Naive B cell (primary cell): ENCODE data around the gene NME4. TPM values are rescaled to one million over a fixed set of nuclear protein-coding genes. Genes with fewer than 3 reads are reported as not detected.
"Not testable (repeated sequence)": the region's sequence is repeated elsewhere in the genome, so short reads cannot be mapped to it uniquely, and the experiment has no call there.

Experiments used
- ATAC-seq, 2 donors: fragments of 150-1000 bp; cut with Tn5 transposase; 2 replicates each; pipeline ENCODE4 v1.10.0; 2021; ENCODE audit warnings: low read depth in 2 of 2, mild to moderate bottlenecking in 2 of 2, moderate library complexity in 2 of 2
- DNase-seq: peaks from one replicate; pipeline ENCODE4 v3.0.0; 2022
- H3K27ac Mint-ChIP-seq, 6 donors: one replicate each; pipeline ENCODE4 v1.8.0; 2020 to 2022; ENCODE audit warnings: mild to moderate bottlenecking in 6 of 6, mixed read lengths in 6 of 6, moderate library complexity in 5 of 6, inconsistent platforms in 2 of 6
- H3K27me3 Mint-ChIP-seq, 3 donors: one replicate each; pipeline ENCODE4 v1.8.0; 2021 to 2022; ENCODE audit warnings: mixed read lengths in 3 of 3, mild to moderate bottlenecking in 1 of 3
- H3K36me3 Mint-ChIP-seq, 2 donors: one replicate each; pipeline ENCODE4 v1.8.0; 2020 to 2022; ENCODE audit warnings: mixed read lengths in 2 of 2, inconsistent platforms in 1 of 2, mild to moderate bottlenecking in 1 of 2
- H3K4me1 Mint-ChIP-seq, 3 donors: one replicate each; pipeline ENCODE4 v1.8.0; 2020 to 2022; ENCODE audit warnings: mixed read lengths in 3 of 3, inconsistent platforms in 1 of 3, mild to moderate bottlenecking in 1 of 3, moderate library complexity in 1 of 3
- H3K4me3 Mint-ChIP-seq, 8 donors: one replicate each; pipeline ENCODE4 v1.8.0; 2020 to 2022; ENCODE audit warnings: mild to moderate bottlenecking in 8 of 8, mixed read lengths in 8 of 8, moderate library complexity in 8 of 8, inconsistent platforms in 2 of 8
- H3K9me3 Mint-ChIP-seq, 7 donors: one replicate each; pipeline ENCODE4 v1.8.0; 2020 to 2022; ENCODE audit warnings: mixed read lengths in 7 of 7, mild to moderate bottlenecking in 5 of 7, inconsistent platforms in 2 of 7, moderate library complexity in 1 of 7
- polyA plus RNA-seq, 6 donors: library from polyadenylated mRNA; unstranded; fragments of 300-500 nt; fragmentation: Illumina TruSeq; gene quantifications; one replicate each; pipeline ENCODE4 v1.2.3, GENCODE V29; 2021; ENCODE audit warnings: low read depth in 6 of 6

NME4 gene
- polyA plus RNA-seq, 6 donors from 2014 or later: 56.9 to 104 (median 65.1) TPM

DNA sequence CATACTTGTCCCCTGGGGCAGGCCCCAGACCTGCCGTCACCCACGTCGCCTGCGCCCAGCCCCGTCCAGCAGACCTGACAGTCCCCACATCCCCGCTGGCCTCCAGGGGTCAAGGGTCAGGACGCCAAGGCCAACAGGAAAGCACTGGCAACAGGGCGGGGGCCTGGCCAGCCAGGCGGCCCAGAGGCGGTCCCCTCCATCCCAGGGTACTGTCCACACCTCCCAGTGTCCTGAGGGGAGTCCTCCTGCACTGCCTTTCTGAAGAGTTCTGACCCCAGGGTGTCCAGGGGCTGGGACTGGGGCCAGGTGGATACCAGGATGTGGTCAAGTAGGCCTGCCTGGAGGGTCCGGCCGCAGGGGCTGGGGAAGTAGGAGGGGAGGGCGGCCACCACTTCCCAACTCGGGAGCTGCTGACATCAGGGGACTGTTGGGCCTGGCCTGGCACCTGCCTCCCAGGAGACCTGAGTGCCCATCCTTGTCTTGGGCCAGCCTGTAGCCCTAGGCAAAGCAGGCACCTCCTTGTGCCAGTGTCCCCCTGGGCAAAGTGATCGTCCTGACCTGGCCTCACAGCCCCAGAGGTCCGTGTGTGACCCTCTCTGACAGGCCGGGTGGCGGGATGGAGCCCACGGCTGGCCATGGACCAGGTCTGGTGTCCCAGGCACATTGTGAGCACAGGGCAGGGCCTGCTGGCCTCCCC lies 37.8 kb upstream of the NME4 start:
- no peak overlapping the region for H3K4me3 Mint-ChIP-seq
- H3K27ac Mint-ChIP-seq: no peak overlapping the region
- ATAC-seq (no peak), DNase-seq (no peak)
- peaks cover 5 to 14% (median 6%) of the 10 kb centered on the region in 3 donors for H3K27me3 Mint-ChIP-seq
- no peaks in the 10 kb centered on the region for H3K36me3 Mint-ChIP-seq
- H3K4me1 Mint-ChIP-seq: peaks cover 4 to 10% (median 7%) of the 10 kb centered on the region in 3 donors
- H3K9me3 Mint-ChIP-seq: no peaks in the 10 kb centered on the region

DNA sequence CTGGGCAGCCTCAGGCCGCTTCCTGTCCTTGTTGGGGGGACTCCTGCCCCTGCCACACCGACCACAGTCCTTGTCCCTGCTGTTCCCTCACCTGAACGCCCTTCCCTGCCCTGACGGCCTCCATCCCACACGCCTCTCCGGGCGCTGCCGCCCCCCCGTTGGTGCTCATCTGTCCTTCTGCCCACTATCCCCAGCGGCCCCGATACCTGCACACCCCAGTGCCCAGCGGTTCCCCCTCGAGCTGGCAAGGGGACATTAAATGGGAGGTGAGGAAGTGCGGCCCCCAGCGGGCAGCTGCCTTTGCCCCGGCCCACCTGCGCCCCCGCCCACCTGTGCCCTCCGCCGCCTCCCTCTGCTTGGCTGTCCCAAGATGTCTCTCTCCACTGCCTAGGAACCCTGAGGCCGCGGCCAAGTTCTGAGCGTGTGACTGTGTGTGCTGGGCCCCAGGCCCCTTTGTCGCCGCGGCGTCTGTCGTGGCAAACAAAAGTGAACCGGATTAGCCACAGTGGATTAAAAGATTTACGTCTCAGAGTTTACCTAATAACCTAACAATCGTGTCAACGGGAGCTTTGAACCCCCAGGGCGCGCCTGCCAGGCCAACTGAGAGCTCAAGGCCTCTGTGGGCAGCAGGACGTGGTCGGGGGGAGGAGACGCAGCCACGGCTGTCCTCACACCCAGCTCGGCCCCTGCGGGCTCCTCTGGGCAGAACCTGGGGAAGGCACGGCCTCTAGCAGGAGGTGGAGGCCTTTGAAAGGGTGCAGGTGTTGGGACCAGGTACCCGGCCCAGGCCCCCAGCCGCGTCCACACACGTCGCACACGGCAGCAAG lies 36.9 kb upstream of the NME4 start:
- H3K9me3 Mint-ChIP-seq: no peaks in the 10 kb centered on the region
- peaks cover 5 to 14% (median 6%) of the 10 kb centered on the region in 3 donors for H3K27me3 Mint-ChIP-seq
- H3K4me1 Mint-ChIP-seq: peaks cover 4 to 6% (median 4%) of the 10 kb centered on the region in 3 donors
- H3K27ac Mint-ChIP-seq: no peak overlapping the region
- no peak overlapping the region for H3K4me3 Mint-ChIP-seq
- no peak for DNase-seq
- H3K36me3 Mint-ChIP-seq: no peaks in the 10 kb centered on the region
- ATAC-seq: no peak

DNA sequence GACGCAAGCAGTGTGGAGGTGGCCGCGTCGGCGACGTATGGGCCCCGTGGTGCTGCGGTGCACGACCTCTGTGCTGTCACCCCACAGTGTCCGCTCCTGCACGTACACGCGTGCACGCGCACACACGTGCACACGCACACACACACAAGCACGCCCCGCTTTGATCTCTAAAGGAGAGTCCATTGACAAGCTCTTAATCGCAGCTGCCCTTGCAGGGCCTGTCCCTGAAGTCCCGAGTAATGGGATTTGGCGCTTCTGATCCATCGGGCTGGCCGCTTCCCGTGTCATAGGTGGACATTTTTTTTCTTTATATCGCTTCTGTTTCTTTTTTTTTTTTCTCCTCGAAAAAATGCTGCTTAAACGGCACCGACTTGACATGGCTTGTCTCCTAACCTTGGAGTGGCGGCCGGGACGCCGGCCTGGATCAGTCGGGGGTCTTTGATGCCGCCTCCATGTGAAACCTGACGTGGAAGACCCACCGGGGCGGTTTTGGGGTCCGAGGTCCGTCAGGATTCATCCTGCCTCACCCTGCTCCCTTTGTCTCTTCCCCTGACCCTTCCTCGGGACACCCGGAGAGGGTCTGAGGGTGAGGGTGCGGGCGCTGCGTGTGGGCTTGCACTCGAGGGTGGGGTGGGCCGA lies 36.2 kb upstream of the NME4 start:
- Mint-ChIP-seq H3K36me3 (no peaks in the 10 kb centered on the region), H3K27me3 (peaks cover 5 to 14% (median 6%) of the 10 kb centered on the region in 3 donors), H3K9me3 (no peaks in the 10 kb centered on the region), H3K4me3 (no peak overlapping the region), H3K27ac (no peak overlapping the region), H3K4me1 (peaks cover 4 to 6% (median 4%) of the 10 kb centered on the region in 3 donors)
- no peak for DNase-seq
- no peak for ATAC-seq

DNA sequence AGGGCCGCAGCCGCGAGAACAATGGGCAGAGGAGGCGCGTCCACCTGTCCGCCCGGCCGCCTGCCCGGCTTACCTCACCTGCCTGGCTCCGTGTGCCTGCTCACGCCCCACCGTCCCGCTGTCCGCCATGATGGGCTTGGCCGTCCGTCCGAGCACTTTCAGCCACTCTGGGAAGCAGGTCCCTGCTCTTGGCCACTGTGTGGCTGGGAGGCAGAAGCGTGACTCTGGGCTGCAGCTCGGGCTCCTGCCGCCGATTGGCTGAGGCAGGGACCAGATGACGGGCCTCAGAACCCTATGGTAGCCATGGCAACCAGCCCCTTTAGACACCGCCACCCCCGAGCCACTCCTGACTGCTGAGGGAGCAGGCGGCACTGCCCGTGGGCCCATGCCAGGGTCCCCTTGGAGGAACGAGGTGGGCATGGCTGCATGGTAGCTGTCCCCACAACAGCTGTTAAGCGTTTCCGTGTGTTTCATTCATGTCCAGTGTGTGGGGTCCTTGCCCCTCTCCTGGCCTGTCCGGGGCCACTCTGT lies 35.6 kb upstream of the NME4 start:
- H3K27me3 Mint-ChIP-seq: peaks cover 5 to 14% (median 6%) of the 10 kb centered on the region in 3 donors

DNA sequence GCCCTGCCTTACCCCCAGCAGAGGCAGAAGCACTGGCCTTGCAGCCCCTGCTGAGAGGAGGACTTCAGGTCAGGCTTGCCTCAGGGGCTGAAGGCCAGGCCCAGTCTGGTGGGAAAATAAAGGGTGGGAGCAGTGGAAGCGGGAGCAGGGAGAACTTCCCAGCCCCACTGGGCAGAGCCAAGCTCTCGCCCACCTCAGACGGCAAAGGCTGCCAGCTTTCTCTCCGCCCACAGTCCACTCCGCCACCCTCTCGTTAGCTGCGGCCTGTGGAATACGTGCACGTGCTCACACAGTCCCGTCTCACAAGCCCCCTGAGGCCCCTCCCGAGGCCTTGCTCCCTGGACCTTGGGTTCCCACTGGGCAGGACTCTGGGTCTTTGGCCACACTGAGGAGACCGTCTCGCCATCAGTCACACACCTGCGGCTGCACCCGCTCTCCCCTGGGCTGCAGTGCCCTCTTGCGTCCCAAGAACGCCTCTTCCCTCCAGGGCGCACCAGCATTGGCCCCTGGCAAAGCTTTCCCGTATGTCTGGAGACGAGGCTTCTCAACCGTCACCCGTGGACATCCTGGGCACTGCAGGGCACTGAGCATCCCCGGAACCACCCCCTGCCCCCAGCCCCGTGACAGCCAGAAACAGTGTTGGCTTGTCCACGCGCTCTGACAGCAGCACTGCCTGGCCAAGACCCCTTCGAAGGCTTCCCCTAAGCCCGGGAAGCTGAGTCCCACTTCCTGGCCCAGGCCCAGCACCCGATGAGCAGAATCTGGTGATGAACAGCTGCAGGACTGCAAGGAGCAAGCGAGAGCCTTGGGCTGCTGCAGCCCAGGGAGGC lies 34.9 kb upstream of the NME4 start:
- ATAC-seq (peak; percentile 95), DNase-seq (peak; percentile 64)
- Mint-ChIP-seq H3K4me1 (peaks cover 4 to 6% (median 5%) of the 10 kb centered on the region in 3 donors), H3K36me3 (no peaks in the 10 kb centered on the region), H3K4me3 (peak overlapping the region in 1 of 8 donors; percentile 53), H3K9me3 (no peaks in the 10 kb centered on the region), H3K27me3 (peaks cover 5 to 14% (median 6%) of the 10 kb centered on the region in 3 donors), H3K27ac (peak overlapping the region in 1 of 6 donors; percentile 48)

More for the DNA sequence above, 35.6 kb upstream of the NME4 start:
- Mint-ChIP-seq H3K4me3 (no peak overlapping the region), H3K36me3 (no peaks in the 10 kb centered on the region), H3K27ac (no peak overlapping the region), H3K9me3 (no peaks in the 10 kb centered on the region), H3K4me1 (peaks cover 4 to 6% (median 4%) of the 10 kb centered on the region in 3 donors)
- no peak for ATAC-seq
- DNase-seq: no peak

DNA sequence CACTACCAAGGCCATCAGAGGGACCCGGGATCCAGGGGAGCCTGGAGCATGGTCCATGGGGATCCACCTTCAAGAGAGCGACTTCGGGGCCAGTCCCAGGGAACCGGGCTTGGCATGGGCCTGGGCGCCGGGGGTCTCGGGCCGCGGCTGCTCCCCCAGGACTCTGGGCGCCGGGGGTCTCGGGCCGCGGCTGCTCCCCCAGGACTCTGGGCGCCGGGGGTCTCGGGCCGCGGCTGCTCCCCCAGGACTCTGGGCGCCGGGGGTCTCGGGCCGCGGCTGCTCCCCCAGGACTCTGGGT lies 34.3 kb upstream of the NME4 start:
- not testable (repeated sequence) for H3K4me1 Mint-ChIP-seq, H3K27ac Mint-ChIP-seq, H3K9me3 Mint-ChIP-seq, H3K4me3 Mint-ChIP-seq, ATAC-seq, DNase-seq, H3K36me3 Mint-ChIP-seq
- H3K27me3 Mint-ChIP-seq: peaks cover 5 to 14% (median 6%) of the 10 kb centered on the region in 3 donors

DNA sequence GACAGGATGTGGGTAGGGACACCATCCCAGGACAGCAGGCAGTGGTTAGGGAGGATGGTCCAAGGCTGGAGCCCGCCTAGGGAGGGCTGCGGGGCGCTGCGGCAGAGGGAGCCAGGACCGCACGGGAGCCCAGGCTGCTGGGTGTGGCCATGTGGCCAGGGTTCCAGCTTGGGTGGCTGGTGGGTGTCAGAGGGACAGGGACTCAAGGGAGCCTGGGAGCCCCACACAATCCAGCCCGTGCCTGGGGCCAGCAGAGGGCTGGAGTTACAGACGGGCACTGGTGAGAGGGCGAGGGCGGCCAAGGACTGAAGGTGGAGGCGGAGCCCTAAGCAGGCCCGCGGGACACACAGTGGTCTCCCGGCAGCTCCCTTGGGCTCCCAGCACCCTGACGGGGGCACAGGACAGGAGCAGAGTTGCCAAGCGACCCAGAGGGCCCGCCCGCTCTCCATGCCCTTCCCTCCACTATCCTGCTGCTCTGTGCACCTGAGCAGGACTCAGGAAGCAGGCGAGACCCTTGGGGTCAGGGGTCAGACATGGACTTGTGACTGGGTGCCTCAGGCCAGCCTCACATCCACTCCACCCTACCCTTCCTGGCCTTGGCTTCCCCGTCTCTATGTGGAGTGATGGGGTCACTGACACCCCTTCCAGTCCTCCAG lies 33.8 kb upstream of the NME4 start:
- H3K9me3 Mint-ChIP-seq: no peaks in the 10 kb centered on the region
- H3K27ac Mint-ChIP-seq: peak overlapping the region in 1 of 6 donors; percentile 74
- no peak overlapping the region for H3K4me3 Mint-ChIP-seq
- DNase-seq (no peak), ATAC-seq (no peak)
- no peaks in the 10 kb centered on the region for H3K36me3 Mint-ChIP-seq
- H3K4me1 Mint-ChIP-seq: peaks cover 4 to 6% (median 6%) of the 10 kb centered on the region in 3 donors
- peaks cover 5 to 14% (median 6%) of the 10 kb centered on the region in 3 donors for H3K27me3 Mint-ChIP-seq

DNA sequence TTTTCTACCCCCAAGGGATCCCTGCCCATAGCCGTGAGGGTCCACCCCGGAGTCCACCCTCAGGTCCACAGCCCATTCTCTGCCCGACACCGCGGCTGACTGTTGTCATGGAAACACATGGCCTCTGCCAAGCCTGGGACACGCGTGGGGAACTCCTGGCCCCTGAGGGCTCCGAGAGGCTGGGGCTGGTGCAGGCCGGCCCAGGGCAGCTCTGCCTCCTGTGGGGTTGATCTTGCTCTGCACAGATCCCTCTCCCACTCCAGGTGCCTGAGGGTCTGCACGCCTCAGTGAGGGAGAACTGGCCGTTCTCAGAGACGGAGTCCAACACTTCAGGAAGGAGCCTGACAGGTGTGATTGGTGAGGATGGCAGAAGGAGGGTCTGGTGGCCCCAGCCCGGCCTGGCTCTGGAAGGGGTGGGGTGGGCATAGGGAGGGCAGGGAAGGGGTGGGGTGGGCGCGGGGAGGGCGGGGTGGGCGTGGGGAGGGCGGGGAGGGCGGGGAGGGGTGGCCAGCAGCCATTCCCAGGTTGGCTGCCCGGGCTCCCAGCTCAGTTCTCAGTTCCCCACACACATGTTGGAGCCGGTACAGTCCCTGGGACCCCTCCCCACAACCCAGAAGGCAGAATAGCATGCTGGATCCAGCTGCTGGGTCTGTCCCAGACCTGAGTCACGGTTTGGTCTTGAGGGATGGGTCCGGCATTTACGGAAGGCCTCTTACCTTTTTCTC lies 33.1 kb upstream of the NME4 start:
- no peak for DNase-seq
- H3K27me3 Mint-ChIP-seq: peaks cover 5 to 14% (median 6%) of the 10 kb centered on the region in 3 donors

DNA sequence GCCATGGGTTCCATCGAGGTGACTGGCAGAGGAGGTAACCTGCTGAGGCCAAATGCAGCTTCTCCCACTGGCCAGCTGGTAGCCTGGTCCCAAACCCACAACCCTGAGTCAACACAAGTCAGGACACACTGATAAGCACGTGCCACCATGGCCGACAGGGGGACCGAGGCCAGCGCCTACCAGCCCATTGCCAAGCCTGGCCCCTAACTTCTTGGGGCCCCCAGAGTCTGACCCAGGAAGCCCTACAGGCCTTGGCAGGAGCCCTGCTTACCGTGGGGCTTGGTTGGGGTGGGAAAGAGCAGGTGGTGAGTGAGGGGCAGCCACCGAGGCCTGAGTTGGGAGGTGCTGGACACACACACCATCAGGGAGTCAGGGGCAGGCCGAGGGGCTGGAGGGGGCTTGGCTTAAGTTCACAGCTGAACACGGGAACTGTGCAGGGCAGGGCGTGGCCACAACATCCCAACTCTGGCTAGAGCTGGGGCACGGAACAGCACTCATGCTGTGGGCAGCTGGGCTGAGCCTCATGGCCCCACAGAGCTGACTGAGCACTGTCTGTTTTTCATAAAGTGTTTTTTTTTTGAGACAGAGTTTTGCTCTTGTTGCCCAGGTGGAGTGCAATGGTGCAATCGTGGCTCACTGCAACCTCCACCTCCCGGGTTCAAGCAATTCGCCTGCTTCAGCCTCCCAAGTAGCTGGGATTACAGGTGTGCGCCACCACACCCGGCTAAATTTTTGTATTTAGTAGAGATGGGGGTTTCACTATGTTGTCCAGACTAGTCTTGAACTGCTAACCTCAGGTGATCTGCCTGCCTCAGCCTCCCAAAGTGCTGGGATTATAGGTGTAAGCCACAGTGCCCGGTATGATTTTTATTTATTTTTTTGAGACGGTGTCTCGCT lies 32.2 kb upstream of the NME4 start:
- peaks cover 8 to 10% (median 9%) of the 10 kb centered on the region in 3 donors for H3K4me1 Mint-ChIP-seq
- H3K4me3 Mint-ChIP-seq: peak overlapping the region in 1 of 8 donors; percentile 7

More for the DNA sequence above, 33.1 kb upstream of the NME4 start:
- Mint-ChIP-seq H3K36me3 (no peaks in the 10 kb centered on the region), H3K9me3 (no peaks in the 10 kb centered on the region), H3K27ac (no peak overlapping the region), H3K4me3 (no peak overlapping the region), H3K4me1 (peaks cover 4 to 6% (median 6%) of the 10 kb centered on the region in 3 donors)
- no peak for ATAC-seq

DNA sequence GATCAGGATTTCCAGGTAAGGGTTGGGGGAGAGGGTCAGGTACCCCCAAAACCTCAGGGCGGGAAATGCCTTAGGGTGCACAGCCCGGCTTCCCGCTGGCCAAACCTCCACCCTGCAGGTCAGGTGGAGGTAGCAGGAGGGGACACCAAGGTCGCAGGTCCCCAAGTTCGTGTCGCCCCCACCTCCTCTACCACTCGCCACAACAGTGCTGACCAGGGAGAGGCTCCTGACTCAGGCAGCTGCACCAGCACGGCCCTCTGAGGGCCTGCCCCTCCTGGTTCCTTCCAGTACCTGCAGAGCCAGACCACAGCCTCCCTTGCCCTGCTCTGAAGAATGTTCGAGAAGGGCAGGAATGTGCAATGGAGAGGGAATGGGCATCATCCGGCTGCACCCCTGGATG lies 30.5 kb upstream of the NME4 start:
- no peaks in the 10 kb centered on the region for H3K9me3 Mint-ChIP-seq
- H3K4me3 Mint-ChIP-seq: peak overlapping the region in 1 of 8 donors; percentile 21
- H3K27me3 Mint-ChIP-seq: peaks cover 5 to 14% (median 6%) of the 10 kb centered on the region in 3 donors
- no peak for DNase-seq
- peaks cover 13 to 20% (median 18%) of the 10 kb centered on the region in 3 donors for H3K4me1 Mint-ChIP-seq
- peaks cover 0 to 7% of the 10 kb centered on the region in 2 donors for H3K36me3 Mint-ChIP-seq
- no peak overlapping the region for H3K27ac Mint-ChIP-seq
- no peak for ATAC-seq

More for the DNA sequence above, 32.2 kb upstream of the NME4 start:
- H3K27ac Mint-ChIP-seq: no peak overlapping the region
- no peaks in the 10 kb centered on the region for H3K9me3 Mint-ChIP-seq
- peaks cover 5 to 14% (median 6%) of the 10 kb centered on the region in 3 donors for H3K27me3 Mint-ChIP-seq
- ATAC-seq: no peak
- no peak for DNase-seq
- H3K36me3 Mint-ChIP-seq: no peaks in the 10 kb centered on the region

DNA sequence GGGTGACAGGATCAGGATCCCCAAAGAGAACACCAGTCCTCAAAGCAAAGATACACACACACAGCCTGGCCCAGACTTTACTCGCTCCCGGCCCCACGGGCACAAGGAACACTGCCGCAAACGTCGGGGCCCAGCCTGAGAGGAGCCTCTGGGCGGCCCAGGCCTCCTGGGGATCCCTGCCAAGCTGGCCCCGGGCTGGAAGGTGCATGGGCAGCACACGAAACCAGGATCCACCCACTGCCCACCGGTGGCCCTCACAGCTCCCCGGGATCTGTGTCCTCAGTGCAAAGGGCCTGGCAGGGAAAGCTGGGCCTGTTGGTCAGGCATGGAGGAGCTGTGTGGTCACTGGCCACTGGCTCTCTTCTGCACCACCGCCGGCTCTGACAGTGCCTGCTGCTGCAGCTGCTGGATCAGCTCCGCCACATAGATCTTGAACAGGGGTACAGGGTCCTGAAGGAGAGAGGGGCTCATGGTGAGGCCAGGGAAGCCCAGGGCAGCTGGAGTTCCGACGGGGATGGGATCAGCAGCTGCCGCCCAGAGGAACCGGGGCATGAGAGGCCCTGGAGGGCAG lies 29.6 kb upstream of the NME4 start:
- peaks cover 0 to 7% of the 10 kb centered on the region in 2 donors for H3K36me3 Mint-ChIP-seq
- peaks cover 0 to 8% (median 6%) of the 10 kb centered on the region in 3 donors for H3K27me3 Mint-ChIP-seq
- peak overlapping the region in 3 of 8 donors; percentile 21 to 55 (median 35) for H3K4me3 Mint-ChIP-seq
- peak overlapping the region in 1 of 6 donors; percentile 96 for H3K27ac Mint-ChIP-seq
- ATAC-seq (no peak), DNase-seq (no peak)
- H3K4me1 Mint-ChIP-seq: peaks cover 13 to 17% (median 14%) of the 10 kb centered on the region in 3 donors
- no peaks in the 10 kb centered on the region for H3K9me3 Mint-ChIP-seq
